HG02623 (cell line): ENCODE data around the gene CNBP.

Experiments
- ATAC-seq: cut with Tn5 transposase; IDR thresholded peaks from one replicate; pipeline ENCODE4 v1.9.1; 2021; ENCODE audit warnings: moderate library complexity; ENCODE audit not compliant: unreplicated experiment

CNBP gene

DNA sequence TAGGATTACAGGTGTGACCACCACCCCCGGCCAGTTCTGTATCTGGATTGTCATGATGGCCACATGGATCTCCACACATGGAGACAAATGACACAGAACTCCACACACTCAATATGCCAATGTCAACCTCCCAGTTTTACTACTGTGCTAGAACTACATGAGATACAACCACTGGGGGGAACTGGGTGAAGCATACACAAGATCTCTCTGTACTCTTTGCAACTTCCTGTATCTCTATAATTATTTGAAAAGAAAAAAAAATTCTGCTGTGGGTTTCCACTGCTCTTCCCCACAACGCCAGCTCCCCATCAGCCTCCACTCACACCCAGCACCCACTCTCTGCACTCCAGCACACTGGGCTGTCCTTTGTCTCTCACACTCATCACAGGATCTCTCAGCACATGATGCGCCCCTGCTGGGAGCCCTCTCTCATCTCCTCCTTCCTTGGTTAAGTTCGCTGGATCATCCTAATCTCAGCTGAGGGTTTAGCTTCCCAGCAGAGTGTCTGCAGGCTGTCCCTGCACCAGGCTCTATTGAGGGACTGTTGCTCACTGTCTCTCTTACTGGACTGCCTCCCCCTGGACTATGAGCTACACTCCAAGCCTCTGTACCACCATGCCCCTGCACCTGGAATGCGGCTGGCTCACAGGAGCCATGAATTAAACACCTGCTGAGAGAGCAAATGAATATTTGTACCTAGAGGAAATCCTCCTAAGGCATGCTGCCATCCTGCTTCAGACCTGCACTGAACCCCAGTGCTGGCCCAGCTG is 51.4 kb downstream of the CNBP start:
- no peak for ATAC-seq

DNA sequence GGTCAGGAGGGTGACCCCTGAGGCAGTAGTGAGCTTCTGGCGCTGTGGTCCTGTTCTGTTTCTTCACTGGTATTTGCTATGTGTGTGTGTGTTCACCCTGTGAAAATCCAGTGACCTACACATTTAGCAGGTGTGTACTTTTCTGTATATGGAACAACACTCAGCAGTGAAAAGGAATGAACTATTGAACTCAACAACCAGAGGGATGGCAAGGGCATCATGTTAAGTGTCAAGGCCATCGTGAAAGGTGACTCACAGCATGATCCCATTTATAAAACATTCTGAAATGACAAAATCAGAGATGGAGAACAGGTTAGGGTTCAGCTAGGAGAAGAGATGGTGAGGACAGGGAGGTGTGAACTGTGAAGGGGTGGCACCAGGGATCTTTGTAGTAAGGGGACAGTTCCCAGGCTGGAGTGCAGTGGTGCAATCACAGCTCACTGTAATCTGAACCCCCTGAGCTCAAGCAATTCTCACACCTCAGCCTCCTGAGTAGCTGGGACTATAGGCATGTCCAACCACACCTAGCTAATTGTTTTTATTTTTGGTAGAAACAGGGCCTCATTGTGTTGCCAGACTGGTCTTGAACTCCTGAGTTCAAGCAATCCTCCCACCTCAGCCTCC is 52.1 kb downstream of the CNBP start:
- no peak for ATAC-seq

DNA sequence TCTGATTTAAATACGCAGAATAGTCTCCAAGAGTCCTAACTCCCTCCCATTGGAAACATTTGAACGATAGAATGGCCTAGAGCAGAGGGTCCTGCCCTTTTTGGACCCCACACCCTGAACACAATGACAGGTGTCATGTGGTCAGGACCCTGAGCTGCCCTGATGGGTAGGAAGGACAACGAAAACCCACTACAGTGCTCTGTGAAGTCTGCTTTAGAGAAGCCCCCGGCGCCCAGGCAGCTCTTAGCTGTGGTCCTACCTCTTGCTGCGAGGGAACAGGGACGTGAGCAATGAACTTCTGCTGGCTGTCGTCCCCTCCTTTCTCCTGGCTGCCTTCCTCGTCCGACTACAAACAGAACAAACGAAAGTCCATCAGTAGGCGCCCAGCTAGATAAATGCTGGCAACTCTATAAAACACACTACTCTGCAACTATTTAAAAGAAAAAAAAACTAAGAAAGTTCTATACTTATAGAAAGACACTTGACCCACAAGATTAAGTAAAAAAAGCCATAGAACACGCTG is 53.3 kb downstream of the CNBP start:
- ATAC-seq: no peak

DNA sequence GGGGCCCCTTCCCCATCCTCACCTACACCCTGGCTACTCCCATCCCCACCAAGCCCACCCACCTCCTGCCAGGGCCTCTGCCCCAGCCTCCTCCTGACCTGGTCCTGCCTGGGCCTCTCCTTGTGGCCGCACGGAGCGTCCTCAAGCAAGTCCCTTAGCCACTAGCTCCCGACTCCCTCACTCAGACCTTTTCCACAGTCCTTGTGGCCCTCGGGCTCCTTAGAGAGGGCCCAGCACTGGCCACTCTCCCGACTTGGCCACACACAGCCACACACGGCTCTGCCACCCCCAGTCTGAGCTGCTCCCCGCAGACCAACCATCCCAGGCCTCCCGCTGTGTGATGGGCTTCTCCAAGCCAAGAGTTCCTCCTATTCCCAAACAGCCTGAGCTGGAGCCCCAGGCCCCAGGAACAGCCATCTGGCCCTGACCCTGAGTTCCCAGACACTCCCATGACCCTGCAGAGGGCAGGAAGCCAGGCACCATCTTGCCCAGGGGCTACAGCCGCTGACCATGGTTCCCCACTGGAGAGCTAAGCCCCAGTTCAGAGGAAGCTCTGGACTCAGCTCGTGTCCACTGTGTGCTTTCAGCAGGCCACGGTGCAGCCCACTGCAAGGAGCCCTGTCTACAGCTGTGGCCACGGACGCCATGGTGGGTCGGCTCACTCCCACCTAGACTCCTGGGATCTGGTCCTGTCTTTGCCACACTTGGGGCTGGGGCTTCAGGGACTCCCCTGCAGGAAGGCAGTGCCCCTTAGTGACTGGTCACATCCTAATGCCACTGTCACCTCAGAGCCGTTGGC is 55.1 kb downstream of the CNBP start:
- ATAC-seq: no peak

DNA sequence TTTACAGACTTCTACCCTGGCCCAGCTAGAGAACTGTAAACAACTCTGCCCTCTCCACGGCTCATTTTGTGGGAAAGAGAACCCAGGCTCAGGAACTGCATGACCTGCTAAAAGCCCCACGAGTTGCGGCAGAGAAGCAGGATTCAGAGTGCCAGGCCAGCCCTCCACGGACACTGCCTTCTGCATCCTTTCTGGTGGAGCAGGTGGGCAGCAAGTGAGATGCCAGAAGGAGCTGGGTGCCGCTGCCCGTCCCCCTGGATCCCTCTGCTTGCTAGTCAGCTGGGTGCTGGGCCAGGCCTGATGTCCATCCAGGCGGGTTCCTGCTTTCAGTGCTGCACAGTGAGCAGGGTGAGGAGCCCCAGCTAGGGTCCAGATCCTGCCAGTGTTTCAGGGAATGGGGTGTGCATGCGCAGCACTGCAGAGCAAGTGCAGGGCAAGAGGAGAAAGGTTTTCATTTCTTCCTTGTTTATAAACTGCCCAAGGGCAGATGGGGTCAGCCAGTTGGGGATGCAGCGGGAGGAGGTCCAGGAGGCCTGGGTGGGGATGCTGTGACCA is 56.9 kb downstream of the CNBP start:
- ATAC-seq: no peak

DNA sequence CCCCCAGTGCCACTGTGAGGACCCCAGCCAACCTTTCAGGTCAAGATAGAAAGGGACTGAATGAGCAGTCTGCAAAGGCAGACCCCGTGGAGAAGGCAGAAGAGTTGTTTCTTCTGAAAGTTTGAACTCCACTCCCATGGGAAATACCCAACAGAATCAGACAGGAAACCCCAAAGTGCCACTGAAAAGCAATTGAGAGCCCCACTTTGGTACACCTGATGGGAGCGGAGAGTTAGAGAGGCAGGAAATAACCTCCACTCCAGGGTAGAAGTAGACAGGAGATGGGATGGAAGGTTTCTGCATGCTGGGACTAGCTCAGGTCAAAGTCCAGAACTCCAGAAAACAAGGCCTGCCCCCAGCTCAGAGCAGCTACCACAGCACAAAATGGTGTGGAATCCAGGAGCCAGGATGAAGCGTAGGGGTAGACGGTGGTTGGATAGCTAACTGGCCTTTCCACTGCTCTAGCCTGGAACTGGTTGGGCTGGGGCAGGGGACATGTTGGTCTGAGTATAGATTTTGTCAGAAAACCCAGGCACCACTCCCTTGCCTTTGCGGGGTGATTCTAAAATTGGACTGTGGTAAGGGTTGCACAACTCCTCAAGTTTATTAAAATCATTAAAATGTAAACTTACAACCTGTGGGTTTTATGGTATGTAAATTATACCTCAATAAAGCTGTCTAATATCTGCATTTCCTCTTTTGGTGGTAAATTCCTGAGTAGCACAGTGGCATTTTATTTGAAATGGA is 60.2 kb downstream of the CNBP start:
- no peak for ATAC-seq

DNA sequence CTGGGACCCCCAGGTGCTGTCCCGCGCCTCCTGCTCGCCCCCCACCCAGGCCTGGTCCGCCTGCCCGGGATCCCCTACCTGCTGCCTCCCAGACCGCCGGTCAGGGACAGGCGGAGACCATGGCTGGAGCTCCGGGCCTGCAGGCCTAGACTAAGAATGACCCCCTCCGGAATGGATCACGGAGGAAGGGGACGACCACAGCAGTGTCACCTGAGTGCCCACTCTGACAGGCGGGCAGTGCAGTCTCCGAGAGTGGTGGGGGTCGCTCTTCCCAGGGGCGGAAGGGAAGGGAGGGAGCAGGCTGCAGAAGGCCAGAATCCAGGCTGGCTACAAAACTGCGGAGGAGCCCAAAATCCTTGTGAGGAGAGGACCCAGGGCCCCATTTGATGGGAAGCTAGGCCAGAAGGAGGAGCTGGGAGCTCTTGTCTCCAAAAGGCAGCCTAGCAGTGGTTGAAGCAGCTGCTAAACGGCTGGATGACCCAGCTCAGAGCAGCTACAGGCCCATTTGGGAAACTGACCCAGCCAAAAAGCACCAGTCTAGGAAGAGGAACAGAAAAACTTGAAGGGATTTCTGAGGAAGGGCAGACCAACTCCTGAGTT is 61.2 kb downstream of the CNBP start:
- no peak for ATAC-seq

DNA sequence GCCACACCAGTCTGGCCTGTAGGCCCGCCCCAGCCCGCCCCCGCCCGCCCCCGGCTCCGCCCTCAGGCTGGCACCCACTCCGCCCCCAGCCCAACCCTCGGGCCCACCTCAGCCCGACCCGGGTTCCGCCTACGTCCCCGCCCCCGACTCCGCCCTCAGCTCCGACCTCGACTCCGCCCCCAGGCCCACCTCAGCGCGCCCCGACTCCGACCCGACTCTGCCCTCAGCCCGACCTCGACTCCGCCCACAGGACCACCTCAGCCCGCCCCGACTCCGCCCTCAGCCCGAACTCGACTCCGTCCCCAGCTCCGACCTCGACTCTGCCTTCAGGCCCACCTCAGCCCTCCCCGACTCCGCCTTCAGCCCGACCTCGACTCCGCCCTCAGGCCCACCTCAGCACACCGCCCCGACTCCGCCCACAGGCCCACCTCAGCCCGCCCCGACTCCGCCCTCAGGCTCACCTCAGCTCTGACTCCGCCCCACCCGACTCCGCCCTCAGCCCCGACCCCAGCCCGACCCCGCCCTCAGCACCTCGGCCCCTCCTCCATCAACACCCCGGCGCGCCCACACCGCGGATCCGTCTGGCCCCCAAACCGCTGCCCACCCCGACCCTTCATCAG is 61.8 kb downstream of the CNBP start, which contains the start of gene RAB43:
RAB43 (minus strand) TSS at position 13 of the 620 bp plus-strand sequence. CDS start 315 bp downstream, outside the sequence.
- ATAC-seq: peak; percentile 43

DNA sequence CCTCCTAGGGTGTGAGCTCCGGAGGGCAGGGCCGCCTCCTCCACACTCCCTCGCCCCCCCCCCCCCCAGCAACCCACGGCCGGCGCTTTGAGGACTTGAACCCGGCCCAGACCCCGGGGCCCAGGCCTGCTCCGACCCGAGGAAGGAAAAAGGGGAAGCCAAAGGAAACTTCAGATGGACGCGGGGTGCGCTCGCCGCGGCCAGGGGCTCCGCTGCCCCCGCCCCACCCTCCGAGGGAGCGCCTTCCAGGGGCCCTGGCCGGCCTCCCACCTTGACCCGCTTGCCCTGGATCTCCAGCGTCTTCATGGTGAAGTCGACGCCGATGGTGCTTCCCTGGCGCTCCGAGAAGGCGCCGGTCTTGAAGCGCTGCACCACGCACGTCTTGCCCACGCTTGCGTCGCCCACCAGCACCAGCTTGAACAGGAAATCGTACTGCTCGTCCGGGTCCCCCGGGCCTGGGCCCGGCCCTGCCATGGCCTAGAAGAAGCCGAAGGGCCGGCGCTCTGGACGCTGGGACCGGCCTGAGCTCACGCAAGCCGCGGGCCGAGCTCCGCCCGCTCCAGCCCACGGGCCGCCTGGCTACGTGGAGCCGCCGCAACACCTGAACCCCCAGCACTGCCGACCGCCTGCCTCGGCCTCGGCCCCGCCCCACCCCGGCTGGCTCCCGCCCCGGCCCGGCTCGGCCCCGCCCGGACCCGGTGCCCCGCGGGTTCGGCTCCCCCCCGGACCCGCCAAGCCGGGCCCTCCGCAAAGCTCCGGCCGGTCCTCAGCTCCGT is 62.5 kb downstream of the CNBP start:
- ATAC-seq: peak; percentile 23

DNA sequence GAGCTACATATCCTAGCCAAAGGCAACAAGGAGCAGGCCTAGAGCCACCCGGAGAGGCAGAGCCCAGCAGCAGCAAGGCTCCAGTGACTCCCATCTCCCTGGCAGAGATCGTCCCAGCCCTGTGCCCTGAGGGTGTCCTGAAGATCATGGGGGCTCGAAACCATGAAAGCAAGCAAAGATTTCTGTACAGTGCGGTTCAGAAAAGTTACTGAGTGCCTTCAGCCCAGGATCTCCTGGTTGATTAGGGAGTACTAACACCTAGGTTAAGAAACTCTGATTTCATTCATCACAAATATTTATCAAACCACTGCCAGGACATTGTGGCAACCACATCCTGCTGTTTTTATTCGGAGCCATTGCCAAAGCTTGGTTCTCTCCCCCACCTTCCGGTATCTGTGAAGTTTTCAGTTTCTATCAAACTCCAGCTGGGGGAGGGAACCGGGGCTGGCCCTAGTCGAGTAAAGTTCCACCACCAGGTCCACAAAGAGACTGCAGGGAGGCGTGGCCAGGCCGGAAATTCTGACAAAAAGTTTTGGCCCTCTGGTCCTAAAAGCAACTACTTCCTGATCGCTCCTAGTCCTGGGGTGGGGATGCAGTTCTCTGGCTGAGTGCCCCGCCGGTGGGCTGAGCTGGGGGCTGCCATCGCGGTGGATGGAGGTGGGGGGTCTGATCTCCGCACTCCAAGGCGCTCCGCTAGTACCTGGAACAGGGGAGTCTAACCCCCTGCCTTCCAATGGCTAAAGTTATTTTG is 63.3 kb downstream of the CNBP start:
- ATAC-seq: peak; percentile 65

DNA sequence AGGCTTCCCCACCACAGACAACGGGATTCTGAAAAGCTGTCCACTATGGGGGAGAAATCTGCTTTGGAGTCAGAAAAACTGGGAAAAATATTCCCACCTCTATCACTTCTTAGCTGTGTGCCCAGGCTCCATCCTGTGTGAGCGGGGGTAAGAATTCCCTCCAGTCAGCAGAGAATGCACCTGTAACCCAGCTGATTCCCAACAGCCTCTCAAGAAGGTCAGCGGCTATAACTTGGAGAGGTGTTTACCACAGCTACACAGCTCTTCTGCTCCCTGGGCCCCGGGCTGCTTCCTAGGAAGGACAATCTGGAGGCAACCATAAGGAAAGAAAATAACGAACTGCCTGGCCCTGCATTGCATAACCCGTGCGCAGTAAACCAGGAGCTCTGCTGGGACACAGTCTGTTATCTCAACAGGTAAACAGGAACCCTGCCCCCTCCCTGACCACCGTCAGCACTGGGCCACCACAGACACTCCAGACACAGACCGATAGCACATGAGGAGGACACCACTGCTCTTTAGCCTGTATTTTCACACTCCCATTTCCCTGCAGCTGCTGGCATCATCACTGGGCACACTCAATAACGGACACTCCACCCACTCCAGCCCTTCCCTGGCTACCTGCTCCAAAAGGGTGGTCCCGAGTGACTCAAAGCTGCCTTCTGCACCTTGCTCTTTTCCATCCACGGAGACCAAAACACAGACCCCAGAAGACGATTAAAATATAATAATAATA is 64.2 kb downstream of the CNBP start:
- no peak for ATAC-seq

DNA sequence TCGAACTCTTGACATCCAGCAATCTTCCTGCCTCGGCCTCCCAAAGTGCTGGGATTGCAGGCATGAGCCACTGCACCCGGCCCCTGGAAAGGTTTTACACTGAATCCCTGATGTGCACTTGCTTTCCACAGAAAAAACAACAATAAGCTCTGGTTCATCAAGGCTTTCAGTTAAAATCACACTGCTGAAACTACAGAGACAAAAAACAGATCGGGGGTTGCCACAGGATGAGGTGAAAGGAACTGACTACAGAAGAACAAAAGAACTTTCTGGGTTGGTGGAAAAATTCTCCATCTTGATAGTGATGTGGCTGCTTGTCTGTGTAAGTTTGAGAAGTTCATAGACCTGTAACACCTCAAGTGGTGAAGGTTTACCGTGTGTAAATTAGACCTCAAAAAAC is 65.0 kb downstream of the CNBP start:
- no peak for ATAC-seq
